OCI-LY1 (cell line): ENCODE results near the gene PLCXD3.

Source experiments
- H2AFZ ChIP-seq: fragments of 200-600 bp; sonication (generic), shearing (Covaris generic); 2 replicates; pipeline ENCODE4 v1.6.0; 2014; ENCODE audit warnings: antibody characterized with exemption, mild to moderate bottlenecking, low read length
- H3F3A ChIP-seq: fragments of 200-600 bp; sonication (generic), shearing (Covaris generic); 2 replicates; pipeline ENCODE4 v1.6.0; 2014; ENCODE audit warnings: mild to moderate bottlenecking, antibody characterized with exemption, low read length, moderate library complexity; ENCODE audit not compliant: insufficient read depth
- H3K27ac ChIP-seq: fragments of 200-600 bp; sonication (generic); 2 replicates; pipeline ENCODE4 v1.5.1; 2014; ENCODE audit warnings: low read length, mixed run types, mild to moderate bottlenecking, low read depth; ENCODE audit not compliant: poor library complexity, severe bottlenecking
- H3K27me3 ChIP-seq: fragments of 200-600 bp; sonication (generic); 2 replicates; pipeline ENCODE4 v1.6.0; 2014; ENCODE audit warnings: antibody characterized with exemption, mild to moderate bottlenecking, low read length, moderate library complexity; ENCODE audit not compliant: insufficient read depth
- H3K36me3 ChIP-seq: fragments of 200-600 bp; sonication (generic); 2 replicates; pipeline ENCODE4 v1.6.1; 2014; ENCODE audit warnings: mild to moderate bottlenecking, antibody characterized with exemption, low read length, moderate library complexity, mixed read lengths; ENCODE audit not compliant: insufficient read depth
- H3K4me1 ChIP-seq: fragments of 200-600 bp; sonication (generic); 2 replicates; pipeline ENCODE4 v1.5.1; 2014; ENCODE audit warnings: mild to moderate bottlenecking, low read length, moderate library complexity; ENCODE audit not compliant: insufficient read depth, severe bottlenecking
- H3K4me2 ChIP-seq: fragments of 200-600 bp; sonication (generic), shearing (Covaris generic); 2 replicates; pipeline ENCODE4 v1.6.1; 2014; ENCODE audit warnings: low read length
- H3K4me3 ChIP-seq: fragments of 200-600 bp; sonication (generic); 2 replicates; pipeline ENCODE4 v1.5.1; 2014; ENCODE audit warnings: low read length, low read depth, mild to moderate bottlenecking, mixed read lengths; ENCODE audit not compliant: poor library complexity, severe bottlenecking
- H3K79me2 ChIP-seq: fragments of 200-600 bp; shearing (Covaris generic); 2 replicates; pipeline ENCODE4 v1.6.1; 2016; ENCODE audit warnings: mixed run types, low read length, mixed read lengths; ENCODE audit not compliant: insufficient read depth
- H3K9ac ChIP-seq: fragments of 200-600 bp; sonication (generic), shearing (Covaris generic); 2 replicates; pipeline ENCODE4 v1.6.1; 2014; ENCODE audit warnings: mild to moderate bottlenecking, low read length, mixed read lengths
- H3K9me2 ChIP-seq: fragments of 200-600 bp; sonication (generic), shearing (Covaris generic); 2 replicates; pipeline ENCODE4 v1.6.1; 2014; ENCODE audit warnings: low read depth, mild to moderate bottlenecking, low read length, mixed read lengths
- H3K9me3 ChIP-seq: fragments of 200-600 bp; shearing (Covaris generic); 2 replicates; pipeline ENCODE4 v1.6.1; 2014; ENCODE audit warnings: low read length, mixed read lengths
- H4K20me1 ChIP-seq: fragments of 200-600 bp; sonication (generic), shearing (Covaris generic); 2 replicates; pipeline ENCODE4 v1.6.0; 2016; ENCODE audit warnings: mild to moderate bottlenecking, low read length; ENCODE audit not compliant: insufficient read depth
- EZH2 ChIP-seq: fragments of 200-600 bp; sonication (generic), shearing (Covaris generic); IDR thresholded peaks from 2 replicates; pipeline ENCODE4 v1.8.0; 2017; ENCODE audit warnings: borderline replicate concordance, mixed run types, mild to moderate bottlenecking, antibody characterized with exemption, low read length, moderate library complexity, mixed read lengths
- TF ChIP-seq, protein P1 (sequence below): fragments of 200-600 bp; sonication (generic), shearing (Covaris generic); IDR thresholded peaks from 2 replicates; pipeline ENCODE4 v1.5.1; 2017; ENCODE audit warnings: mild to moderate bottlenecking, antibody characterized with exemption, low read length, moderate library complexity, mixed read lengths

The PLCXD3 gene

DNA sequence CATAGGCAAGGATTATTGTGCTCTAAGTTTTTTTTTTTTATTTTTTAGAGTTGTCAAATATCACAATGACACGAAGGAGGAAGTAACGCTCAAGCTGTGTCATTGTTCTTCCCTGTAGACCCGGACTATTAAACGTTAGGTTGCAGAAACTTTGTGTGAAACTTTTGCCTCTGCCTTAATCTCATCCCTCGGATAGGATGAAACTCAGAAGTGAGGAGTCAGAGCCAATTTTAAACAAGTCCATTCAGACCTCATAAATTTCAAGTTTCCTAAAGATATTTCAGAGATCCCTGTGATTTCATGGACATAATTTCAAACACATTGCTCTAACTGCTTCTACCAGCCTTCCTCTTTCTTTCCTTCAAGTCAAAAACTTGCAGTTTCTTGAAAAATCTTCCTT, 198.3 kb downstream of the PLCXD3 start:
- Histone ChIP-seq H3K36me3 (no peaks in the 10 kb centered on the region), H3K27me3 (no peaks in the 10 kb centered on the region), H3K9me2 (no peaks in the 10 kb centered on the region), H3K4me1 (no peaks in the 10 kb centered on the region), H3K27ac (no peak overlapping the region), H3K79me2 (no peaks in the 10 kb centered on the region), H2AFZ (no peak overlapping the region), H3K9me3 (no peaks in the 10 kb centered on the region), H3K4me2 (no peak overlapping the region), H3K9ac (no peak overlapping the region), H4K20me1 (no peaks in the 10 kb centered on the region), H3F3A (no peaks in the 10 kb centered on the region), H3K4me3 (no peak overlapping the region)
- TF ChIP-seq, protein P1, sequence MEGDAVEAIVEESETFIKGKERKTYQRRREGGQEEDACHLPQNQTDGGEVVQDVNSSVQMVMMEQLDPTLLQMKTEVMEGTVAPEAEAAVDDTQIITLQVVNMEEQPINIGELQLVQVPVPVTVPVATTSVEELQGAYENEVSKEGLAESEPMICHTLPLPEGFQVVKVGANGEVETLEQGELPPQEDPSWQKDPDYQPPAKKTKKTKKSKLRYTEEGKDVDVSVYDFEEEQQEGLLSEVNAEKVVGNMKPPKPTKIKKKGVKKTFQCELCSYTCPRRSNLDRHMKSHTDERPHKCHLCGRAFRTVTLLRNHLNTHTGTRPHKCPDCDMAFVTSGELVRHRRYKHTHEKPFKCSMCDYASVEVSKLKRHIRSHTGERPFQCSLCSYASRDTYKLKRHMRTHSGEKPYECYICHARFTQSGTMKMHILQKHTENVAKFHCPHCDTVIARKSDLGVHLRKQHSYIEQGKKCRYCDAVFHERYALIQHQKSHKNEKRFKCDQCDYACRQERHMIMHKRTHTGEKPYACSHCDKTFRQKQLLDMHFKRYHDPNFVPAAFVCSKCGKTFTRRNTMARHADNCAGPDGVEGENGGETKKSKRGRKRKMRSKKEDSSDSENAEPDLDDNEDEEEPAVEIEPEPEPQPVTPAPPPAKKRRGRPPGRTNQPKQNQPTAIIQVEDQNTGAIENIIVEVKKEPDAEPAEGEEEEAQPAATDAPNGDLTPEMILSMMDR = no peak
- TF ChIP-seq EZH2 = no peak

DNA sequence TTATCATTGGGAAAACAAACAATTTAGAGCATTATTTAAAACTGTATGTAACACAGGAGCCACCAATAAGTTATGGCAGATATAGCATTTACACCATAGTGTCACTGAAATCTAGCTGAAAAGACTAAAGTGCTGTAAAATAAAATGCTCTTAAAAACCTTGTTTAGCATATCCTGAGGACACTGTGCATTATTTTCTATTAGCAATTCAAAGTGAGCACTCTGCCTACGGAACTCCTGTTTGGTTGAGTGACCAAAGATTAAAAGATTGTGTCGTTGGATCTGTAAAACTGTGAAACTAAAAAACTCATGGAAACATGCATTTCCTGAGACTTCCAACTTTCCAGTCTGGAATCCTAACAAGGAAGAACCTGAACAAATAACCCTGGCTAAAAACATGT, 201.1 kb downstream of the PLCXD3 start:
- no peak overlapping the region for H3K4me2 ChIP-seq
- H3K9me3 ChIP-seq = no peaks in the 10 kb centered on the region
- TF ChIP-seq EZH2 = no peak
- TF ChIP-seq, protein P1 = no peak
- H2AFZ ChIP-seq = no peak overlapping the region
- H3K79me2 ChIP-seq = no peaks in the 10 kb centered on the region
- no peaks in the 10 kb centered on the region for H4K20me1 ChIP-seq
- H3K9me2 ChIP-seq = no peaks in the 10 kb centered on the region
- H3K4me3 ChIP-seq = no peak overlapping the region
- H3K9ac ChIP-seq = no peak overlapping the region
- H3K27me3 ChIP-seq = no peaks in the 10 kb centered on the region
- no peak overlapping the region for H3K27ac ChIP-seq
- H3K36me3 ChIP-seq = no peaks in the 10 kb centered on the region
- H3K4me1 ChIP-seq = no peaks in the 10 kb centered on the region
- no peaks in the 10 kb centered on the region for H3F3A ChIP-seq

DNA sequence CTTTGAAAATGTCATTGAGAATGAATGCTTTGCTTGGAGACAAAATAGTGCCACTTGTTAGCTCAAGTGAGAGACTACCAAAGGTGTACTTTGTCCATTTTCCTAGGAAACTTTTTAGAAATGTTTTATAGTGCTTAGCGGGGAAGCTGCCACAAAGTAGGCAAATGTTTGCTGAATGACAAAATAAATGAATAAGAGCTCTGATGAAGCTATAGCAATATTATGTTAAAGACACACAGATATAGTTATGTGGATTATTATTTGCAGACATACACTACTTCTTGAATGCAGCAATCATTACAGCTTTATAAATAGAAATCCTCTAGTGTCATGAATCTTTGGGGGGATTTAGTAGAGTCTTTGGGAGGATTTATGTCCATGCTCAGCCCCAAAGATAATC, 204.4 kb downstream of the PLCXD3 start:
- TF ChIP-seq EZH2 = no peak
- TF ChIP-seq, protein P1 = no peak
- Histone ChIP-seq H3K4me2 (no peak overlapping the region), H3K27me3 (no peaks in the 10 kb centered on the region), H3F3A (no peaks in the 10 kb centered on the region), H3K79me2 (no peaks in the 10 kb centered on the region), H3K4me3 (no peak overlapping the region), H2AFZ (no peak overlapping the region), H3K4me1 (no peaks in the 10 kb centered on the region), H3K9ac (no peak overlapping the region), H3K27ac (no peak overlapping the region), H4K20me1 (no peaks in the 10 kb centered on the region), H3K9me3 (no peaks in the 10 kb centered on the region), H3K36me3 (no peaks in the 10 kb centered on the region), H3K9me2 (no peaks in the 10 kb centered on the region)
